Left ventricle myocardium inferior (tissue), 1 donor: ENCODE measurements around the gene PGS1. TPM values are rescaled to one million over a fixed set of nuclear protein-coding genes. Genes with fewer than 3 reads are reported as not detected.

Source experiments
- DNase-seq: peaks from one replicate; pipeline ENCODE4 v3.0.0-alpha.2; 2020
- H3K27ac ChIP-seq: fragments of 200-600 bp; replicated peaks from 2 replicates; pipeline ENCODE4 v1.8.0; 2021
- H3K27me3 ChIP-seq: fragments of 200-600 bp; 2 replicates; pipeline ENCODE4 v1.8.0; 2021; ENCODE audit warnings: low read depth
- H3K36me3 ChIP-seq: fragments of 200-600 bp; 2 replicates; pipeline ENCODE4 v1.8.0; 2021
- H3K4me1 ChIP-seq: fragments of 200-600 bp; 2 replicates; pipeline ENCODE4 v1.8.0; 2021
- H3K4me3 ChIP-seq: fragments of 200-600 bp; 2 replicates; pipeline ENCODE4 v1.8.0; 2021; ENCODE audit warnings: mild to moderate bottlenecking, moderate library complexity
- H3K9me3 ChIP-seq: fragments of 200-600 bp; replicated peaks from 2 replicates; pipeline ENCODE4 v1.8.0; 2021
- CTCF ChIP-seq: fragments of 200-600 bp; IDR thresholded peaks from 2 replicates; pipeline ENCODE4 v1.8.0; 2021; ENCODE audit warnings: antibody characterized with exemption, mild to moderate bottlenecking, borderline replicate concordance
- intact Hi-C: fragments of 100-400 bp; cut with micrococcal nuclease; formaldehyde crosslinking; loops from one replicate; pipeline ENCODE4 v1.11.0; 2022
- total RNA-seq: library from RNA; stranded (reverse); fragmentation: NEBNext Ultra II Directional; extraction: Animal tissue kit (Norgen Biotek cat#: 25700); gene quantifications from one replicate; pipeline ENCODE4 v1.2.1, GENCODE V29; 2021
- donor health status: DM: no; HTN: yes; CAD: no; lungs with severe emphysema.

The PGS1 gene
- total RNA-seq, 1 donor from 2014 or later = 17.1 TPM

- peaks cover 14% of the 10 kb centered on the region for H3K36me3 ChIP-seq
- peaks cover 96% of the 10 kb centered on the region for H3K4me1 ChIP-seq
- H3K27me3 ChIP-seq = no peaks in the 10 kb centered on the region
- intact Hi-C loops = no loop called here
- peak overlapping the region; percentile 88 for H3K27ac ChIP-seq
- no peak for DNase-seq
- TF ChIP-seq CTCF = no peak
- H3K9me3 ChIP-seq = no peaks in the 10 kb centered on the region
- H3K4me3 ChIP-seq = peak overlapping the region; percentile 1
Measured at GRCh38 chr17:78415821-78416711, 37.6 kb downstream of the PGS1 start.

- peak overlapping the region; percentile 88 for H3K27ac ChIP-seq
- intact Hi-C loops = no loop called here
- peaks cover 14% of the 10 kb centered on the region for H3K36me3 ChIP-seq
- H3K9me3 ChIP-seq = no peaks in the 10 kb centered on the region
- peaks cover 96% of the 10 kb centered on the region for H3K4me1 ChIP-seq
- H3K4me3 ChIP-seq = peak overlapping the region; percentile 1
- H3K27me3 ChIP-seq = no peaks in the 10 kb centered on the region
- no peak for TF ChIP-seq CTCF
- no peak for DNase-seq
Measured at GRCh38 chr17:78416791-78417530, 38.5 kb downstream of the PGS1 start.

- Histone ChIP-seq H3K4me1 (peaks cover 90% of the 10 kb centered on the region), H3K4me3 (no peak overlapping the region), H3K36me3 (peaks cover 15% of the 10 kb centered on the region), H3K9me3 (no peaks in the 10 kb centered on the region), H3K27me3 (no peaks in the 10 kb centered on the region), H3K27ac (peak overlapping the region; percentile 88)
- TF ChIP-seq CTCF = no peak
- DNase-seq = no peak
- intact Hi-C loops = no loop called here
Measured at GRCh38 chr17:78417531-78417909, 39.1 kb downstream of the PGS1 start.

- no peak for DNase-seq
- peaks cover 23% of the 10 kb centered on the region for H3K36me3 ChIP-seq
Measured at GRCh38 chr17:78418326-78419026, 40.0 kb downstream of the PGS1 start.

More at GRCh38 chr17:78418326-78419026, 40.0 kb downstream of the PGS1 start:
- Histone ChIP-seq H3K27ac (peak overlapping the region; percentile 88), H3K27me3 (no peaks in the 10 kb centered on the region), H3K4me1 (peaks cover 81% of the 10 kb centered on the region), H3K4me3 (no peak overlapping the region), H3K9me3 (no peaks in the 10 kb centered on the region)
- intact Hi-C loops = no loop called here
- no peak for TF ChIP-seq CTCF
